ENCODE results near the gene ACTR6.
A peak's percentile ranks its signal among the peaks of the same experiment; 100 is the strongest.

Gene ACTR6

DNA sequence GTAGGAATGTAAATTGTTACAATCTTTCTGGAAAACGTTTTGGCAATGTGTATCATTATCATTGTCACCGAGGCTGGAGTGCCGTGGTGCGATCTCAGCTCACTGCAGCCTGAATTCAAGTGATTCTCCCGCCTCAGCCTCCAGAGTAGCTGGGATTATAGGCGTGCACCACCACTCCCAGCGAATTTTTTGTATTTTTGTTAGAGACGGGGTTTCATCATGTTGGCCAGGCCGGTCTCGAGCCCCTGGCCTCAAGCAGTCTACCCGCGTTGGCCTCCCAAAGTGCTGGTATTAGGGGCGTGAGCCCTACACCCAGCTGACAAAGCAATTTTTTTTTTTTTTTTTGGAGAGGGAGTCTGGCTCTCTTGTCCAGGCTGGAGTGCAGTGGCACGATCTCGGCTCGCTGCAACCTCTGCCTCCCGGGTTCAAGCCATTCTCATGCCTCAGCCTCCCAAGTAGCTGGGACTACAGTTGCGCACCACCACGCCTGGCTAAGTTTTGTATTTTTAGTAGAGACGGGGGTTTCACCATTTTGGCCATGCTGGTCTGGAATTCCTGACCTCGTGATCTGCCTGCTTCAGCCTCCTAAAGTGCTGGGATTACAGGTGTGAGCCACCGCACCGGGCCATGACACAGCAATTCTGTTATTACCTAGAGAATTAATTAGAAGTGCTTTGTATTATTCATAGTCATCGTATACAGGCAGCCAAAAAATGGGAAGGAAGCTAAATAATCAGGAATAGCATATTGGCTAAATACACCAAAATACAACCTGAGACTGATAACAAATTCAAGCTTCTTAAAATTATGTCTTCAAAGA, 1.2 kb downstream of the ACTR6 start:
- no peak for DNase-seq (ENCODE audit: low read depth)
- TF ChIP-seq, protein P1, sequence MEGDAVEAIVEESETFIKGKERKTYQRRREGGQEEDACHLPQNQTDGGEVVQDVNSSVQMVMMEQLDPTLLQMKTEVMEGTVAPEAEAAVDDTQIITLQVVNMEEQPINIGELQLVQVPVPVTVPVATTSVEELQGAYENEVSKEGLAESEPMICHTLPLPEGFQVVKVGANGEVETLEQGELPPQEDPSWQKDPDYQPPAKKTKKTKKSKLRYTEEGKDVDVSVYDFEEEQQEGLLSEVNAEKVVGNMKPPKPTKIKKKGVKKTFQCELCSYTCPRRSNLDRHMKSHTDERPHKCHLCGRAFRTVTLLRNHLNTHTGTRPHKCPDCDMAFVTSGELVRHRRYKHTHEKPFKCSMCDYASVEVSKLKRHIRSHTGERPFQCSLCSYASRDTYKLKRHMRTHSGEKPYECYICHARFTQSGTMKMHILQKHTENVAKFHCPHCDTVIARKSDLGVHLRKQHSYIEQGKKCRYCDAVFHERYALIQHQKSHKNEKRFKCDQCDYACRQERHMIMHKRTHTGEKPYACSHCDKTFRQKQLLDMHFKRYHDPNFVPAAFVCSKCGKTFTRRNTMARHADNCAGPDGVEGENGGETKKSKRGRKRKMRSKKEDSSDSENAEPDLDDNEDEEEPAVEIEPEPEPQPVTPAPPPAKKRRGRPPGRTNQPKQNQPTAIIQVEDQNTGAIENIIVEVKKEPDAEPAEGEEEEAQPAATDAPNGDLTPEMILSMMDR (IDR thresholded peaks at IDR 0.05; ENCODE audit: low read depth, low read length): no peak
- TF ChIP-seq, protein P2, sequence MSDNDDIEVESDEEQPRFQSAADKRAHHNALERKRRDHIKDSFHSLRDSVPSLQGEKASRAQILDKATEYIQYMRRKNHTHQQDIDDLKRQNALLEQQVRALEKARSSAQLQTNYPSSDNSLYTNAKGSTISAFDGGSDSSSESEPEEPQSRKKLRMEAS (IDR thresholded peaks at IDR 0.05; ENCODE audit: low read depth, low read length): no peak
- TF ChIP-seq MYC (IDR thresholded peaks at IDR 0.05; ENCODE audit: low read depth, low read length) (no peak), POLR2A (IDR thresholded peaks at IDR 0.05; ENCODE audit: extremely low read depth, insufficient read length) (no peak)
- peak overlapping the region; percentile 100 for H3K4me3 ChIP-seq (ENCODE audit: low read depth, low read length)

DNA sequence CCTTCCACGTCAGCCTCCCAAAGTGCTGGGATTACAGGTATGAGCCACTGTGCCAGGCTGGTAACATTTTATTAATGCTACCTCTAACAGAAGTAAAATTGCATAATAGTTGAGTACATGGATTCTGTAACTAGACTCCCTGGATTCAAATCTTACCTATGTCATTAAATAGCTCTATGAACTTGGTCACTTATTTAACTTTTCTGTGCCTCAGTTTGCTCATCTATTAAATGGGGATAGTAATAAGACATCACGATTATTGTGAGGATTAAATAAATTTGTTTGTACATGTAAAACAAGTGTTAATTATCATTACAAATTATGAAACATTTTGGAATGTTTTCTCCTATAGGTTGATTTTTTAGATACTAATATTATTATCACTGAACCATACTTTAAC, 6.7 kb downstream of the ACTR6 start:
- TF ChIP-seq, protein P2 (IDR thresholded peaks at IDR 0.05; ENCODE audit: low read depth, low read length): no peak
- TF ChIP-seq POLR2A (IDR thresholded peaks at IDR 0.05; ENCODE audit: extremely low read depth, insufficient read length) (no peak), MYC (IDR thresholded peaks at IDR 0.05; ENCODE audit: low read depth, low read length) (no peak)
- TF ChIP-seq, protein P1 (IDR thresholded peaks at IDR 0.05; ENCODE audit: low read depth, low read length): no peak
- no peak for DNase-seq (ENCODE audit: low read depth)
- H3K4me3 ChIP-seq (ENCODE audit: low read depth, low read length): no peak overlapping the region

DNA sequence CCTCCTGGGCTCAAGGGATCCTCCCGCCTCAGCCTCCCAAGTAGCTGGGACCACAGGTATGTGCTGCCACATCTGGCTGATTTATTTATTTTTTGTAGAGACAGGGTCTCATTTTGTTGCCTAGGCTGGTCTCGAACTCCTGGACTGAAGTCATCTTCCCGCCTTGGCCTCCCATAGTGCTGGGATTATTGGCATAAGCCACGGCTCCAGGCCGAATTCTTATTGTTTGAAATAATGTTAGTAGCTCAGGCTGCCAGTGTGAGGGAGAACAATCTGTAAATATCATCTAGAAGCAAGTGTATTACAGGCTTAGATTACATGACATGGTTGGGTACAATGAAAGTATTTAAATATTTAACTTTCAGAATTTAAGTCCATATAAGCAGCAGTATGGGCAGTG, 8.2 kb downstream of the ACTR6 start:
- H3K4me3 ChIP-seq (ENCODE audit: low read depth, low read length): no peak overlapping the region
- DNase-seq (ENCODE audit: low read depth): no peak
- TF ChIP-seq POLR2A (IDR thresholded peaks at IDR 0.05; ENCODE audit: extremely low read depth, insufficient read length) (no peak), MYC (IDR thresholded peaks at IDR 0.05; ENCODE audit: low read depth, low read length) (no peak)
- TF ChIP-seq, protein P2 (IDR thresholded peaks at IDR 0.05; ENCODE audit: low read depth, low read length): no peak

DNA sequence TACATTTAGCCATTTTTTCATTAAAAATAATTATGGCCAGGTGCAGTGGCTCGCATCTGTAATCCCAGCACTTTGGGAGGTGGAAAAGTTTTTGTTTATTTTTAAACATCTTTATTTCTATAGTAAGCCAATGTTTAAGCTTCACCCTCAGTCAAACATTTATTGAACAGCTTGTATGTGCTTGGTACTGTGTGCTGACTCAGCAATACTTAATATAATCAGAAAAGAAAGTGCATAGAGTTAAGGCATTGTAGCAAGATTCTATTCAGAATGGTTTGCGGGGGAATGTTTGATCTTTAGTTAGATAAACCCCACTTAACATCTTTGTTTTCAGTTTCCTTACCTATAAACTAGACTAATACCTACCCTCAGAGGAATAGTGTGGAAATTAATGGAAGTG, 11.1 kb downstream of the ACTR6 start:
- no peak overlapping the region for H3K4me3 ChIP-seq (ENCODE audit: low read depth, low read length)
- TF ChIP-seq, protein P1 (IDR thresholded peaks at IDR 0.05; ENCODE audit: low read depth, low read length): no peak
- no peak for DNase-seq (ENCODE audit: low read depth)

DNA sequence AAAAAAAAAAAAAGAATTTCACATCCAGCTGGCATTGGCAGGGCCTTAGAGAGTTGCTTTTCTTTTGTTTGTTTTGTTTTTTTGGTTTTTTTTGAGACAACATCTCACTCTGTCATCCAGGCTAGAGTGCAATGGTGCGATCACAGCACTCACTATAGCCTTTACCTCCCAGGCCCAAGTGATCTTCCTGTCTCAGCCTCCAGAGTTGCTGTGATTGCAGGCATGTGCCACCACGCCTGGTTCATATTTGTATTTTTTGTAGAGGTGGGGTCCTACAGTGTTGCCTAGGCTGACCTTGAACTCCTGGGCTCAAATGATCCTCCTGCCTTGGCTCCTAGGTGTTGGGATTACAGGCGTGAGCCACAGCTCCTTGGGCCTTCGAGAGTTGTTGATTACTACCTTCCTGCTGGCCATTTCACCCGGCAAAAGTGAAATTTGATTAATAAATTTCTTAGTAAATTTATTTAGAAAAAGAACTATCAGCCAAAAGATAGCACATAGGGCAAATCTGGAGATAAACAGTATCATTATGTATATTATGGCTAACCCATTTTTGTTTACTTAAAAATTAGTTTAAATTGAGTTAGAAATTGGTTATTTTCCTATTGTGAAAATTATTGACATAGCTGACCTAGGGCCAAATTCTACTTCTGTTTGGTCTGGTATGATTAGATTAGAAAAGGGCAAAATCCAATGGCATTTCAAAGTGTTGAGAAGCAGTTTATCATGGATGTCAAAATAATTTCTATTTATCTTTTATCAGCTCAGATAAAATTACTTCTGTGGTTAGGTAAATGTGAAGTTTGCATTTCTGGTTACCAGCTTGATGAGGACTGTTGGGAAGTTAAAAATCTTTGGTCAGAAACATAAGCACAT, 12.6 kb downstream of the ACTR6 start:
- TF ChIP-seq, protein P1 (IDR thresholded peaks at IDR 0.05; ENCODE audit: low read depth, low read length): no peak
- no peak for TF ChIP-seq MYC (IDR thresholded peaks at IDR 0.05; ENCODE audit: low read depth, low read length)
- DNase-seq (ENCODE audit: low read depth): no peak
- no peak overlapping the region for H3K4me3 ChIP-seq (ENCODE audit: low read depth, low read length)

DNA sequence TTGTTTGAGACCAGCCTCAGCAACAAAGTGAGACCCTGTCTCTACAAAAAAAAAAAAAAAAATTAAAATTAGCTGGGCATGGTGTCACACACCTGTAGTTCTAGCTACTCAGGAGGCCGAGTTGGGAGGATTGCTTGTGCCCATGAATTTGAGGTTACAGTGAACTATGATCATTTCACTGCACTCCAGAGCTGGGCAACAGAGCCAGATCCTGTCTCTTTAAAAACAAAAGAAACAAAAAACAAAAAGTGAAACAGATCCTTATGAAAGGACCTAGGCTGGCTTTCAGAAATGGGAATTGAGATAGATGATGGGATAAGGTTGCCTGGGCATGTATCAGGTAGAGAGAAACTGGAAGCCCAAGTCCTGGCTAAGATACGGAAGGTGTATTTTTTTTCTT, 13.9 kb downstream of the ACTR6 start:
- no peak for TF ChIP-seq MYC (IDR thresholded peaks at IDR 0.05; ENCODE audit: low read depth, low read length)
- TF ChIP-seq, protein P1 (IDR thresholded peaks at IDR 0.05; ENCODE audit: low read depth, low read length): no peak
- TF ChIP-seq, protein P2 (IDR thresholded peaks at IDR 0.05; ENCODE audit: low read depth, low read length): no peak
- no peak for TF ChIP-seq POLR2A (IDR thresholded peaks at IDR 0.05; ENCODE audit: extremely low read depth, insufficient read length)
- DNase-seq (ENCODE audit: low read depth): no peak
- H3K4me3 ChIP-seq (ENCODE audit: low read depth, low read length): no peak overlapping the region
